ENCODE measurements around the gene SCN3B.

SCN3B gene

DNA sequence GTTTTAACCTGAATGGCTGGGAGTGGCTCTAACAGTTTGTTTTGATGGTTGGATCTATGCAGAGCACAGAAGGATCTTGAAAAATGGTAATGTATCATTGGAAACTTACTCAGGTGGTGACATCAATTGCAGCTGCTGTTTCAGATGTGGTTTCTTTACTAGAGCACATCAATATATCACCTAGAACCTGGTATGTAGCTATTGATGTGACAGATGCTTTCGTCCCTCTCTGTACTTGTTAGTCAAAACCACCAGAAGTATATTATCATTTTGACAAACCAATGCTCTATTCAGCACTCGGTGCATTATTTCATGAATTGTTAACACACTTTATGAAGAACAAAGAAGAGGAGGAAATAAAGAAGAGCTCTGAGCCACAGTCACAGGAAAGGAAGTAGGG, 26.6 kb upstream of the SCN3B start:
- TF ChIP-seq, protein P1, sequence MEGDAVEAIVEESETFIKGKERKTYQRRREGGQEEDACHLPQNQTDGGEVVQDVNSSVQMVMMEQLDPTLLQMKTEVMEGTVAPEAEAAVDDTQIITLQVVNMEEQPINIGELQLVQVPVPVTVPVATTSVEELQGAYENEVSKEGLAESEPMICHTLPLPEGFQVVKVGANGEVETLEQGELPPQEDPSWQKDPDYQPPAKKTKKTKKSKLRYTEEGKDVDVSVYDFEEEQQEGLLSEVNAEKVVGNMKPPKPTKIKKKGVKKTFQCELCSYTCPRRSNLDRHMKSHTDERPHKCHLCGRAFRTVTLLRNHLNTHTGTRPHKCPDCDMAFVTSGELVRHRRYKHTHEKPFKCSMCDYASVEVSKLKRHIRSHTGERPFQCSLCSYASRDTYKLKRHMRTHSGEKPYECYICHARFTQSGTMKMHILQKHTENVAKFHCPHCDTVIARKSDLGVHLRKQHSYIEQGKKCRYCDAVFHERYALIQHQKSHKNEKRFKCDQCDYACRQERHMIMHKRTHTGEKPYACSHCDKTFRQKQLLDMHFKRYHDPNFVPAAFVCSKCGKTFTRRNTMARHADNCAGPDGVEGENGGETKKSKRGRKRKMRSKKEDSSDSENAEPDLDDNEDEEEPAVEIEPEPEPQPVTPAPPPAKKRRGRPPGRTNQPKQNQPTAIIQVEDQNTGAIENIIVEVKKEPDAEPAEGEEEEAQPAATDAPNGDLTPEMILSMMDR (IDR thresholded peaks at IDR 0.05; ENCODE audit: insufficient read depth, low read depth, low read length, missing control alignments), result no peak
- H3K4me3 ChIP-seq (ENCODE audit: low read depth, low read length), result no peak overlapping the region
- no peak for DNase-seq (ENCODE audit: low read depth)

DNA sequence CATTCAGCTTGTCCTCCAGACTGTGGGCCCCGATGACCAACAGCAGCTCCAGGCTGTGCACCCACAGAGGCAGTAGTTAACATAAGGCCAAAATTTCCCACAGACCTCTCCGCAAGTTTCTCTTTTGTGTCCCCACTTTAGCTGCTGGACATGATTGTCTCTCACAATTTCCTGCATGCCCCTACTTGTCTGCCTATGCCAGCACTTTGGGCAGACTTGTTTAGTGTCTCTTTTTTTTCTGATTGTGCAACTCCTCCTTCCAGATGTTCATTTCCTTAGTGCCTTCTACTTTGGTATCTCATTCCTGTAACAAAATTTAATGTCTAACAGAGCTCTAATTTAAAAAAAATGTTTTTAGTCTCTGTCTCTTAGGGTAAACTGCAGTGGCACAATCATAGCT, 23.8 kb upstream of the SCN3B start:
- TF ChIP-seq, protein P1 (IDR thresholded peaks at IDR 0.05; ENCODE audit: insufficient read depth, low read depth, low read length, missing control alignments), result no peak
- H3K4me3 ChIP-seq (ENCODE audit: low read depth, low read length), result no peak overlapping the region

DNA sequence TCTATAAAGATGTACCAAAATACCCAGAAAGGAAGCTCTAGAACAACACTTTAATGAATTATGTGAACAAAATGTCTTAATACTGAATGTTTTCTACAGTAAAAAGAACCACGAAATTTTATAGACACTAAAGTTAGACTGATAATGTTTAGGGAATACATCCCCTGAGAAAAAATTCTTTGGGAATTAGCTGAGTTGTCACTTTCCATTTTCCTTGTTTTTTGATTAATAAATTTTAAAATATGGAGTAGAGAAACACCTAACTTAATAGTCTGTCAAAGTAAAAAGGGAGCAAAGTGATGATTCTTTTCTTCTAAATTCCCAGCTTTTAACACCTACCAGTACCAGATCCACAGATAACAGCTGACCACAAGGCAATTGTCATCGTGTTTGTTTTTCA, 23.1 kb upstream of the SCN3B start:
- TF ChIP-seq, protein P1 (IDR thresholded peaks at IDR 0.05; ENCODE audit: insufficient read depth, low read depth, low read length, missing control alignments), result no peak
- no peak overlapping the region for H3K4me3 ChIP-seq (ENCODE audit: low read depth, low read length)
- DNase-seq (ENCODE audit: low read depth), result no peak

More for the DNA sequence above, 23.8 kb upstream of the SCN3B start:
- DNase-seq (ENCODE audit: low read depth), result no peak

DNA sequence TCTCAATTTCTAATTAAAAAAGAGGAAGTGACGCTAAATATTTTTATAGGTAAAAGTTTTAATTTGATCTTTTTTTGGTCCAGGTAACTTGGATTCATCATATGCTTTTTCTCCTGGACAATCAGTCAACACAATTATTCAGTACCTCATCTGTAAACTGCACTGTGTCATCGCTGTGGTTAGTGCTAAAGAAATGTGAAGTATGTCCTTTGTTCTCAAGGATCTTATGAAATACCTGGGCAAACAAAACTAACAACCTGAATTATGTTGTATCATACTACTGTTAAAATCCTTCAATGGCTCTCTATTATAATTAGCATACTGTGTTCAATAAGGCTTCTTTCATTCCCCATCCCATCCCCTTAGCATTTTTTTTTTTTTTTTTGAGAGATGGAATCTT, 19.9 kb upstream of the SCN3B start:
- no peak for DNase-seq (ENCODE audit: low read depth)
- no peak overlapping the region for H3K4me3 ChIP-seq (ENCODE audit: low read depth, low read length)
- TF ChIP-seq, protein P1 (IDR thresholded peaks at IDR 0.05; ENCODE audit: insufficient read depth, low read depth, low read length, missing control alignments), result no peak

DNA sequence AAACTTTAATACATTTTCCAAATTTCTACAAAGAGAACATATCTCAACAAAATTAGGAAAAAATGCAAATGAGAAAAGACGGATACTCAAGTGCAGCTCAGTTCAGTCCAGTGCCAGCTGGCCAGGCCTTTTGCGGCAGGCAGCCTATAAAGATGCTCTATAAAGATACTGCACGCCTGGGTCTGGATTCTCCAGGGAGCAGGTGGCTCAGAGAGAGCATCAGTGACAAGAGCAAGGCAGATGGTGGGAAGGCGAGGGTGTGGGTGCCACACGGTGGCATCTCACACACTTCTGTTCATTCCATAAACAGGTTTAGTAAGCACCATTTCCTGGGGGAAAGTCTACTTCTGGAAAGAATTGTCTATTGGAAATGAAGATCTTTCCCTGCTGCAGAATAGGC, 18.1 kb upstream of the SCN3B start:
- TF ChIP-seq, protein P1 (IDR thresholded peaks at IDR 0.05; ENCODE audit: insufficient read depth, low read depth, low read length, missing control alignments), result no peak
- no peak for DNase-seq (ENCODE audit: low read depth)
- H3K4me3 ChIP-seq (ENCODE audit: low read depth, low read length), result no peak overlapping the region

DNA sequence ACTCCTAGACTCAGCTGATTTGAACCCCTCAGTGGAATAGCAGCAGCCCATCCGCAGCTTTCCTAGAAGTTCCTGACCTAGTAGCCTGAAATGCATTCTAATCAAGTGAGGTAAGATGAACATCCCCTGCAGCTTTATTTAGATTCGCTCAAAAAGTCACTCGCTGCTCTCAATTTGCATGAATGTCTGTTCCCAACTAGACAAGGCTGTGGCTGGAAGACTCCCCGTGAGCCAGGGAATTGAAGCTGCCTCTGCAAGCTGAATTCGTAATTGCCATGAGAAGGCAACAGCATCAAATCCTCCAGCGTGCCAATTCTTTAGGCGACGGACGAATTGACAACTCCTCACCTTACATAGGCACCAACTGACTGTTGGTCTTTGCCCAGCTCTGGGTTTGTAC, 17.1 kb upstream of the SCN3B start:
- TF ChIP-seq, protein P1 (IDR thresholded peaks at IDR 0.05; ENCODE audit: insufficient read depth, low read depth, low read length, missing control alignments), result no peak
- no peak overlapping the region for H3K4me3 ChIP-seq (ENCODE audit: low read depth, low read length)
- DNase-seq (ENCODE audit: low read depth), result no peak

DNA sequence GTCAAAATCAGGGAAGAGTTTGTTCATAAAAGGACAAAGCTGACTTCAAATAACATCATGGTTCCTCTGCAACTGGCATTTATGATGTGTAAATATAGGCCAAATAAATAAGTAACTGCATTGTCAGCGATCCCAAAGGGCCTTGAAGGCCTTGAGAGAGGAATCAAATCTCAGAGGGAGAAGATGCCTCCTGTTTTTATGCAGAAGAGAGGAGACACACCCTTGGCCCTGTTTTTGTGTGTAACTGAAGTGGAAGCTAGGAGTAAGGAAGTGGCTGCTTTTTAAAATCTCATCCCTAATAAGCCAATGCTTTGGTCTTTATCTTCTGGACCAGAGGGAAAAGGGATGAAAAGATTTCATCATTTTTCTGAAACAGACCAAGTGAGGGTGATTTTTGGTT, 15.7 kb upstream of the SCN3B start:
- no peak for DNase-seq (ENCODE audit: low read depth)
- H3K4me3 ChIP-seq (ENCODE audit: low read depth, low read length), result no peak overlapping the region
- TF ChIP-seq, protein P1 (IDR thresholded peaks at IDR 0.05; ENCODE audit: insufficient read depth, low read depth, low read length, missing control alignments), result no peak
